HEK293 (cell line): Measurements from ENCODE around the gene TSC22D1.
A peak's percentile ranks its signal among the peaks of the same experiment; 100 is the strongest.

ENCODE experiments used
- CTCF ChIA-PET: fragments of 350-600 bp; formaldehyde crosslinking; extraction: SDS; loops from one replicate; lab custom pipeline; 2021; ENCODE audit warnings: antibody characterized with exemption; lab: Yijun Ruan, JAX
- POLR2A ChIA-PET: fragments of 300-600 bp; formaldehyde crosslinking; extraction: SDS; loops from one replicate; lab custom pipeline; 2020; ENCODE audit warnings: antibody characterized with exemption, inconsistent platforms; lab: Yijun Ruan, JAX
- H3K27ac ChIP-seq: fragments of 200-500 bp; sonication (Bioruptor generic); 2 replicates; pipeline ENCODE4 v1.5.1; 2014; ENCODE audit warnings: low read depth, low read length, control low read depth, inconsistent platforms; ENCODE audit errors: extremely low read depth
- H3K36me3 ChIP-seq, 2 experiments: fragments of 200-500 bp in 1 of 2; sonication (Bioruptor generic) in 1 of 2; 1 replicate in 1 of 2; 2 replicates in 1 of 2; pipeline ENCODE4 v1.5.1; 2014 to 2017; ENCODE audit warnings: inconsistent platforms in 2 of 2, low read length in 2 of 2; ENCODE audit not compliant: control insufficient read depth in 2 of 2, insufficient read depth in 1 of 2
- H3K4me1 ChIP-seq: fragments of 200-500 bp; sonication (Bioruptor generic); 2 replicates; pipeline ENCODE4 v1.5.1; 2014; ENCODE audit warnings: mild to moderate bottlenecking, low read length, inconsistent platforms; ENCODE audit not compliant: control insufficient read depth, insufficient read depth
- H3K4me3 ChIP-seq: 2 replicates; pipeline ENCODE4 v1.5.1; 2011; ENCODE audit warnings: low read depth, mild to moderate bottlenecking, control low read depth, low read length, moderate library complexity
- H3K9me3 ChIP-seq: fragments of 200-500 bp; sonication (Bioruptor generic); 2 replicates; pipeline ENCODE4 v1.5.1; 2014; ENCODE audit warnings: low read depth, low read length, inconsistent platforms; ENCODE audit not compliant: control insufficient read depth, insufficient read depth
- FEZF1 ChIP-seq: fragments of 450-650 bp; formaldehyde crosslinking; IDR thresholded peaks from 2 replicates; pipeline ENCODE4 v1.5.1; 2016; ENCODE audit warnings: missing biosample characterization, missing genetic modification characterization
- HOXA7 ChIP-seq: sonication (generic); formaldehyde crosslinking; IDR thresholded peaks from 2 replicates; pipeline ENCODE4 v1.8.1; 2022; ENCODE audit warnings: missing genetic modification reagents, borderline replicate concordance
- HOXD13 ChIP-seq: sonication (generic); formaldehyde crosslinking; IDR thresholded peaks from 2 replicates; pipeline ENCODE4 v1.8.0; 2022; ENCODE audit warnings: missing genetic modification reagents, borderline replicate concordance
- KLF17 ChIP-seq: fragments of 450-650 bp; formaldehyde crosslinking; IDR thresholded peaks from 2 replicates; pipeline ENCODE4 v1.5.1; 2016; ENCODE audit warnings: missing biosample characterization, missing genetic modification characterization
- KLF7 ChIP-seq: fragments of 450-650 bp; formaldehyde crosslinking; IDR thresholded peaks from 2 replicates; pipeline ENCODE4 v1.5.1; 2016; ENCODE audit warnings: missing biosample characterization, missing genetic modification characterization, borderline replicate concordance
- KLF8 ChIP-seq: fragments of 450-650 bp; formaldehyde crosslinking; IDR thresholded peaks from 2 replicates; pipeline ENCODE4 v1.5.1; 2016; ENCODE audit warnings: missing biosample characterization, missing genetic modification characterization
- REST ChIP-seq: fragments of 450-650 bp; formaldehyde crosslinking; IDR thresholded peaks from 2 replicates; pipeline ENCODE4 v1.5.1; 2016; ENCODE audit warnings: missing biosample characterization, missing genetic modification characterization
- SP7 ChIP-seq: fragments of 450-650 bp; formaldehyde crosslinking; IDR thresholded peaks from 2 replicates; pipeline ENCODE4 v1.5.1; 2016; ENCODE audit warnings: missing biosample characterization, missing genetic modification characterization
- TCF7L2 ChIP-seq: IDR thresholded peaks from 2 replicates; pipeline ENCODE4 v1.6.1; 2011; ENCODE audit warnings: low read depth, mild to moderate bottlenecking, inconsistent platforms, low read length, moderate library complexity, borderline replicate concordance
- ZBTB10 ChIP-seq: fragments of 450-650 bp; formaldehyde crosslinking; IDR thresholded peaks from 2 replicates; pipeline ENCODE4 v1.5.1; 2016; ENCODE audit warnings: missing biosample characterization, missing genetic modification characterization
- ZEB2 ChIP-seq: fragments of 450-650 bp; formaldehyde crosslinking; IDR thresholded peaks from 2 replicates; pipeline ENCODE4 v1.5.1; 2016; ENCODE audit warnings: missing biosample characterization, missing genetic modification characterization
- ZFP37 ChIP-seq: fragments of 450-650 bp; formaldehyde crosslinking; IDR thresholded peaks from 2 replicates; pipeline ENCODE4 v1.5.1; 2016; ENCODE audit warnings: missing biosample characterization, missing genetic modification characterization
- ZFP41 ChIP-seq: fragments of 450-650 bp; formaldehyde crosslinking; IDR thresholded peaks from 2 replicates; pipeline ENCODE4 v1.5.1; 2016; ENCODE audit warnings: missing biosample characterization, missing genetic modification characterization, borderline replicate concordance
- ZNF140 ChIP-seq: fragments of 450-650 bp; formaldehyde crosslinking; IDR thresholded peaks from 2 replicates; pipeline ENCODE4 v1.5.1; 2016; ENCODE audit warnings: missing biosample characterization, missing genetic modification characterization
- ZNF16 ChIP-seq: fragments of 450-650 bp; formaldehyde crosslinking; IDR thresholded peaks from 2 replicates; pipeline ENCODE4 v1.5.1; 2016; ENCODE audit warnings: low read depth, missing biosample characterization, missing genetic modification characterization
- ZNF175 ChIP-seq: fragments of 450-650 bp; formaldehyde crosslinking; IDR thresholded peaks from 2 replicates; pipeline ENCODE4 v1.5.1; 2016; ENCODE audit warnings: missing biosample characterization, missing genetic modification characterization
- ZNF214 ChIP-seq: fragments of 450-650 bp; formaldehyde crosslinking; IDR thresholded peaks from 2 replicates; pipeline ENCODE4 v1.5.1; 2017; ENCODE audit warnings: missing biosample characterization, mild to moderate bottlenecking, missing genetic modification characterization, borderline replicate concordance
- ZNF221 ChIP-seq: fragments of 450-650 bp; formaldehyde crosslinking; IDR thresholded peaks from 2 replicates; pipeline ENCODE4 v1.5.1; 2017; ENCODE audit warnings: missing biosample characterization, missing genetic modification characterization, borderline replicate concordance
- ZNF23 ChIP-seq: fragments of 450-650 bp; formaldehyde crosslinking; IDR thresholded peaks from 2 replicates; pipeline ENCODE4 v1.5.1; 2016; ENCODE audit warnings: missing biosample characterization, missing genetic modification characterization, borderline replicate concordance
- ZNF24 ChIP-seq: fragments of 450-650 bp; formaldehyde crosslinking; IDR thresholded peaks from 2 replicates; pipeline ENCODE4 v1.5.1; 2016; ENCODE audit warnings: missing biosample characterization, missing genetic modification characterization
- ZNF302 ChIP-seq: fragments of 450-650 bp; formaldehyde crosslinking; IDR thresholded peaks from 2 replicates; pipeline ENCODE4 v1.5.1; 2016; ENCODE audit warnings: missing biosample characterization, missing genetic modification characterization, low read depth
- ZNF354C ChIP-seq: fragments of 450-650 bp; formaldehyde crosslinking; IDR thresholded peaks from 2 replicates; pipeline ENCODE4 v1.5.1; 2016; ENCODE audit warnings: missing biosample characterization, missing genetic modification characterization, low read depth, borderline replicate concordance
- ZNF433 ChIP-seq: fragments of 450-650 bp; formaldehyde crosslinking; IDR thresholded peaks from 2 replicates; pipeline ENCODE4 v1.5.1; 2016; ENCODE audit warnings: missing biosample characterization, missing genetic modification characterization, low read depth
- ZNF585B ChIP-seq: fragments of 450-650 bp; formaldehyde crosslinking; IDR thresholded peaks from 2 replicates; pipeline ENCODE4 v1.5.1; 2016; ENCODE audit warnings: missing biosample characterization, missing genetic modification characterization
- ZNF664 ChIP-seq: fragments of 450-650 bp; formaldehyde crosslinking; IDR thresholded peaks from 2 replicates; pipeline ENCODE4 v1.5.1; 2016; ENCODE audit warnings: missing biosample characterization, missing genetic modification characterization
- ZNF776 ChIP-seq: fragments of 450-650 bp; formaldehyde crosslinking; IDR thresholded peaks from 2 replicates; pipeline ENCODE4 v1.5.0; 2017; ENCODE audit warnings: missing biosample characterization, missing genetic modification characterization, borderline replicate concordance
- ZNF837 ChIP-seq: fragments of 450-650 bp; formaldehyde crosslinking; IDR thresholded peaks from 2 replicates; pipeline ENCODE4 v1.5.1; 2016; ENCODE audit warnings: missing biosample characterization, missing genetic modification characterization
- ZNF843 ChIP-seq: fragments of 450-650 bp; formaldehyde crosslinking; IDR thresholded peaks from 2 replicates; pipeline ENCODE4 v1.5.1; 2016; ENCODE audit warnings: missing biosample characterization, missing genetic modification characterization
- ZSCAN23 ChIP-seq: fragments of 450-650 bp; formaldehyde crosslinking; IDR thresholded peaks from 2 replicates; pipeline ENCODE4 v1.5.1; 2016; ENCODE audit warnings: missing biosample characterization, missing genetic modification characterization
- TF ChIP-seq, protein P1 (sequence below): fragments of 450-650 bp; formaldehyde crosslinking; IDR thresholded peaks from 2 replicates; pipeline ENCODE4 v1.5.0; 2017; ENCODE audit warnings: missing biosample characterization, missing genetic modification characterization, borderline replicate concordance

TSC22D1 gene

GRCh38 chr13:44575741-44576350 is at the start of gene TSC22D1:
Gene TSC22D1, minus strand, starts transcription at chr13:44576330. Its CDS starts 256 bp downstream, at chr13:44576074.
- POLR2A ChIA-PET = no interaction called here
- H3K9me3 ChIP-seq = no peaks in the 10 kb centered on the region; the same call in 1 of the 2 replicates
- H3K27ac ChIP-seq = peak within 1 kb of the TSS; percentile 93; the same call in 1 of the 2 replicates
- CTCF ChIA-PET = interaction anchor here (0.7 to 0.9 kb wide), 2 partner anchors 10 to 141 kb away, joined by 3 to 7 read pairs; no protein-coding TSS in a partner anchor
- peaks cover 11% of the 10 kb centered on the region for H3K4me1 ChIP-seq
- H3K36me3 ChIP-seq = peaks cover 0 to 10% of the 10 kb centered on the region in 2 experiments; a peak in 1 of 3 replicates
- peak within 1 kb of the TSS; percentile 85 for H3K4me3 ChIP-seq
- TF ChIP-seq ZNF16 = no peak
- no peak for TF ChIP-seq ZNF843 (tag by site-specific recombination)
- TF ChIP-seq, protein P1, sequence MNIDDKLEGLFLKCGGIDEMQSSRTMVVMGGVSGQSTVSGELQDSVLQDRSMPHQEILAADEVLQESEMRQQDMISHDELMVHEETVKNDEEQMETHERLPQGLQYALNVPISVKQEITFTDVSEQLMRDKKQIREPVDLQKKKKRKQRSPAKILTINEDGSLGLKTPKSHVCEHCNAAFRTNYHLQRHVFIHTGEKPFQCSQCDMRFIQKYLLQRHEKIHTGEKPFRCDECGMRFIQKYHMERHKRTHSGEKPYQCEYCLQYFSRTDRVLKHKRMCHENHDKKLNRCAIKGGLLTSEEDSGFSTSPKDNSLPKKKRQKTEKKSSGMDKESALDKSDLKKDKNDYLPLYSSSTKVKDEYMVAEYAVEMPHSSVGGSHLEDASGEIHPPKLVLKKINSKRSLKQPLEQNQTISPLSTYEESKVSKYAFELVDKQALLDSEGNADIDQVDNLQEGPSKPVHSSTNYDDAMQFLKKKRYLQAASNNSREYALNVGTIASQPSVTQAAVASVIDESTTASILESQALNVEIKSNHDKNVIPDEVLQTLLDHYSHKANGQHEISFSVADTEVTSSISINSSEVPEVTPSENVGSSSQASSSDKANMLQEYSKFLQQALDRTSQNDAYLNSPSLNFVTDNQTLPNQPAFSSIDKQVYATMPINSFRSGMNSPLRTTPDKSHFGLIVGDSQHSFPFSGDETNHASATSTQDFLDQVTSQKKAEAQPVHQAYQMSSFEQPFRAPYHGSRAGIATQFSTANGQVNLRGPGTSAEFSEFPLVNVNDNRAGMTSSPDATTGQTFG (tag by site-specific recombination) = no peak
- TF ChIP-seq ZFP41 = no peak
- TF ChIP-seq KLF8 (tag by site-specific recombination) = no peak
- TF ChIP-seq REST (tag by site-specific recombination) = no peak
- no peak for TF ChIP-seq KLF7 (tag by site-specific recombination)
- TF ChIP-seq TCF7L2 = no peak
- TF ChIP-seq ZEB2 (tag by site-specific recombination) = 0 out of 2 replicates have a peak, but pooled peaks have one; percentile 40
- TF ChIP-seq ZNF837 = no peak; the same call in 1 of the 2 replicates
- no peak for TF ChIP-seq ZNF433 (tag by site-specific recombination)
- TF ChIP-seq ZSCAN23 (tag by site-specific recombination) = no peak
- no peak for TF ChIP-seq ZNF664 (tag by site-specific recombination)
- no peak for TF ChIP-seq ZNF776
- 0 out of 2 replicates have a peak, but pooled peaks have one; percentile 49 for TF ChIP-seq ZFP37 (tag by site-specific recombination)
- TF ChIP-seq HOXA7 = no peak
- no peak for TF ChIP-seq ZNF354C
- no peak for TF ChIP-seq KLF17 (tag by site-specific recombination)
- no peak for TF ChIP-seq ZNF302 (tag by site-specific recombination)
- no peak for TF ChIP-seq ZNF175 (tag by site-specific recombination)
- TF ChIP-seq ZNF23 (tag by site-specific recombination) = no peak
- TF ChIP-seq ZNF585B = no peak
- TF ChIP-seq ZNF24 = no peak
- TF ChIP-seq SP7 (tag by site-specific recombination) = no peak
- no peak for TF ChIP-seq ZNF221 (tag by site-specific recombination)
- TF ChIP-seq ZNF214 (tag by site-specific recombination) = no peak
- TF ChIP-seq ZBTB10 = no peak
- no peak for TF ChIP-seq FEZF1
- no peak for TF ChIP-seq ZNF140
- no peak for TF ChIP-seq HOXD13 (CRISPR knock-in tag)
